ENCODE results near the gene RIPOR1.

Gene RIPOR1

GRCh38 chr16:67561824-67562525 is 33.3 kb downstream of the RIPOR1 start:
- DNase-seq = peak; percentile 98

- peak; percentile 94 for DNase-seq
Measured at GRCh38 chr16:67562526-67562917, 33.9 kb downstream of the RIPOR1 start, which contains the start of gene CTCF. Gene CTCF, plus strand, starts transcription at chr16:67562526. Its CDS starts 48,307 bp downstream, at chr16:67610833.

- peak; percentile 86 for DNase-seq
Measured at GRCh38 chr16:67562918-67563707, 34.5 kb downstream of the RIPOR1 start.

- DNase-seq = peak; percentile 74
Measured at GRCh38 chr16:67563708-67564468, 35.3 kb downstream of the RIPOR1 start.

- peak; percentile 45 for DNase-seq
Measured at GRCh38 chr16:67565470-67566100, 37.0 kb downstream of the RIPOR1 start.

GRCh38 chr16:67571464-67571863 is 42.8 kb downstream of the RIPOR1 start:
- DNase-seq = no peak

GRCh38 chr16:67571981-67572431 is 43.4 kb downstream of the RIPOR1 start:
- DNase-seq = no peak

- DNase-seq = peak; percentile 3
Measured at GRCh38 chr16:67579686-67580085, 51.1 kb downstream of the RIPOR1 start.

GRCh38 chr16:67580202-67580601 is 51.6 kb downstream of the RIPOR1 start:
- DNase-seq = peak; percentile 31

- no peak for DNase-seq
Measured at GRCh38 chr16:67593288-67593687, 64.7 kb downstream of the RIPOR1 start.

- no peak for DNase-seq
Measured at GRCh38 chr16:67593701-67594100, 65.1 kb downstream of the RIPOR1 start.

GRCh38 chr16:67594256-67594915 is 65.8 kb downstream of the RIPOR1 start:
- DNase-seq = no peak

- DNase-seq = no peak
Measured at GRCh38 chr16:67594956-67595355, 66.3 kb downstream of the RIPOR1 start.

Measured in activated effector memory CD4-positive, alpha-beta T cell treated with anti-CD3 and anti-CD28 coated beads, Interleukin-2, amount 50 U/mL, for 16 hours (primary cell).